ENCODE data around the gene DOK5. TPM values are rescaled to one million over a fixed set of nuclear protein-coding genes. Genes with fewer than 3 reads are reported as not detected.

The DOK5 gene
- total RNA-seq, 1 donor from 2014 or later: not detected

DNA sequence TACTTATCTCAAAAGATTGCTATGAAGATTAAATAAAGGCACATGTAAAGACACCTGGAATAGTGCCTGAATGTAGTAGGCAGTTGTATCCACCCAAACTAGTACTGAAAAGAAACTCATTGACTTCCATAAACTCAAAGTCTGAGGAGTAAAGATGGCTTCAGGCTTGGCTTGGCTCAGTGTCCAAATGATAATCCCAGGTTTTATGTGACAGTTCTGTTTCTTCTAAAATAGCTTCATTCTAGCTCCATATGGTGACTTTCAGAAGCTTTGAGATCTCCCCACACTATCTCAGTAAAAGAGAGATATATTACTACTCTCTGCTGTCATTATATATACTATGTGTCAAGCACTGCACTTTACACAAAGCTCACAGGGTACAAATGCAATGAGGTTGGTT, 121.3 kb downstream of the DOK5 start:
- ATAC-seq (ENCODE audit: low read depth): no peak
- H3K36me3 Mint-ChIP-seq (ENCODE audit: low read depth): no peaks in the 10 kb centered on the region
- ChIA-PET CTCF (no interaction called here), POLR2A (no interaction called here)
- no peaks in the 10 kb centered on the region for H3K4me1 Mint-ChIP-seq
- DNase-seq: no peak
- H3K4me3 Mint-ChIP-seq: no peak overlapping the region
- intact Hi-C loops (cut with micrococcal nuclease): no loop called here
- H3K27ac Mint-ChIP-seq: no peak overlapping the region
- H3K9me3 Mint-ChIP-seq: peaks cover 5% of the 10 kb centered on the region
- peaks cover 2% of the 10 kb centered on the region for H3K27me3 Mint-ChIP-seq
- no peak for TF ChIP-seq CTCF (IDR thresholded peaks at IDR 0.05)

- no peaks in the 10 kb centered on the region for H3K4me1 Mint-ChIP-seq
- POLR2A ChIA-PET: no interaction called here
- intact Hi-C loops (cut with micrococcal nuclease): no loop called here
- CTCF ChIA-PET: no interaction called here
- no peak overlapping the region for H3K4me3 Mint-ChIP-seq
- H3K36me3 Mint-ChIP-seq (ENCODE audit: low read depth): no peaks in the 10 kb centered on the region
- DNase-seq: no peak
- peaks cover 5% of the 10 kb centered on the region for H3K9me3 Mint-ChIP-seq
- no peak overlapping the region for H3K27ac Mint-ChIP-seq
- ATAC-seq (ENCODE audit: low read depth): no peak
- TF ChIP-seq CTCF (IDR thresholded peaks at IDR 0.05): no peak
- peaks cover 2% of the 10 kb centered on the region for H3K27me3 Mint-ChIP-seq
Measured at GRCh38 chr20:54598352-54598751, 123.0 kb downstream of the DOK5 start.

GRCh38 chr20:54600634-54601033, 125.2 kb downstream of the DOK5 start:
- peaks cover 5% of the 10 kb centered on the region for H3K9me3 Mint-ChIP-seq
- intact Hi-C loops (cut with micrococcal nuclease): no loop called here
- no peak for ATAC-seq (ENCODE audit: low read depth)
- POLR2A ChIA-PET: no interaction called here
- no peak for DNase-seq
- H3K27ac Mint-ChIP-seq: no peak overlapping the region
- H3K4me3 Mint-ChIP-seq: no peak overlapping the region
- CTCF ChIA-PET: no interaction called here
- TF ChIP-seq CTCF (IDR thresholded peaks at IDR 0.05): no peak
- H3K36me3 Mint-ChIP-seq (ENCODE audit: low read depth): no peaks in the 10 kb centered on the region
- H3K27me3 Mint-ChIP-seq: no peaks in the 10 kb centered on the region
- no peaks in the 10 kb centered on the region for H3K4me1 Mint-ChIP-seq

DNA sequence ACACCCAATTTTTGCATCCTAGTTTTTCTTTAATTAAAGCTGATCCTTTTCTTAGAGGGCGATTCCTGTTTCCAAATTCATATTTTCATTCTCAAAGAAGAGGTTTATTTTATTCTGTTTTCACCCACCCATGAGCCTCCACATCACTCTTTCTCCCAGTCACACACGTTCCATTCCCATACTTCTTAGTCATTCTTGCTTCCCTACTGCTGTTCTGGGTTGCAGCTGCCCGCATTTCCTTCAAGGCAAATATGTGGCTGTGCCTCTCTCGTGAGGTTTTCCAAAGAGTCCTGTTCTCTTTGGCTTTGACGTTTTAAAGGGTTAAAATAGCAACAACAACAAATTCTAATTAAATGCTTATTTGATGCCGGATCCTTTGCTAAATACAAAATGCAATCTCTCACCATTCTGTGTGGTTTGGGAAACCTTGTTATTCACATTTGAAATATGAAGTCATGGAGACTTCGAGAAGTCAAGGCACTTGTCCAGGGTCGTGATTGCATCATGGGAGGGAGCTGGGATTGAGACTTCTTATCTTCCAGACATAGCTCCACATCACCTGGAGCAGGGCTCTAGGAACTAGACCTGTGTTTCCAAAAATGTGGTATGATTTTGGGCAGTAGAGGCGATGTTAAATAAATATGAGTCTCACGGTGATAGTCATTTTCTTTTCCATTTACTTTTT, 126.6 kb downstream of the DOK5 start:
- no peaks in the 10 kb centered on the region for H3K27me3 Mint-ChIP-seq
- POLR2A ChIA-PET: no interaction called here
- DNase-seq (no peak), ATAC-seq (ENCODE audit: low read depth) (no peak)
- no peak overlapping the region for H3K4me3 Mint-ChIP-seq
- no peak for TF ChIP-seq CTCF (IDR thresholded peaks at IDR 0.05)
- peaks cover 10% of the 10 kb centered on the region for H3K4me1 Mint-ChIP-seq
- CTCF ChIA-PET: no interaction called here
- intact Hi-C loops (cut with micrococcal nuclease): no loop called here
- no peaks in the 10 kb centered on the region for H3K36me3 Mint-ChIP-seq (ENCODE audit: low read depth)
- H3K27ac Mint-ChIP-seq: no peak overlapping the region
- peaks cover 5% of the 10 kb centered on the region for H3K9me3 Mint-ChIP-seq

DNA sequence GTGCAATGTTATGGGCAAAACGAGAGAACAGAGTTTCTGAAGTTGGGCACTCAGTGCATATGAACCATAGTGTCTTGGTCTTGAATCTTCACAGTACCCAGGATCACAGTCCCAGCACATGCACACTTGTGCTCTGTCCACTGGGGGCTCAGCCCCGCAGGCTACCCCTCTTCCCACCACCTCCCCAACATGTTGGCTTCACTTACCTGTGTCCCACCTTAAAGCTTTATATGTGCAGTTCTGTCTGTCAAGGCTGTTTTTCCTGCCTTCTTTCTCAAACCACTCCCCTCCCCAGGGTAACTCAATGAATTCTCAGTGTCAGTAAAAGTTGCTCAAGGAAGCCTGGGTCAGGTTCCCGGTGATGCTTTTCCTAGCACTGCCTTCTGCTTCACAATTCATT, 129.9 kb downstream of the DOK5 start:
- no peak overlapping the region for H3K27ac Mint-ChIP-seq
- intact Hi-C loops (cut with micrococcal nuclease): no loop called here
- ATAC-seq (ENCODE audit: low read depth) (no peak), DNase-seq (no peak)
- H3K4me3 Mint-ChIP-seq: no peak overlapping the region
- H3K27me3 Mint-ChIP-seq: no peaks in the 10 kb centered on the region
- TF ChIP-seq CTCF (IDR thresholded peaks at IDR 0.05): no peak
- no peaks in the 10 kb centered on the region for H3K9me3 Mint-ChIP-seq
- no peaks in the 10 kb centered on the region for H3K36me3 Mint-ChIP-seq (ENCODE audit: low read depth)
- POLR2A ChIA-PET: no interaction called here
- CTCF ChIA-PET: no interaction called here
- H3K4me1 Mint-ChIP-seq: peaks cover 19% of the 10 kb centered on the region

Measured in activated B cell treated with CpG ODN at 0.5 μM for 24 hours (primary cell).